ENCODE data around the gene EFL1. TPM values are rescaled to one million over a fixed set of nuclear protein-coding genes. Genes with fewer than 3 reads are reported as not detected.

Gene EFL1
- total and polyA plus RNA-seq, 2 experiments from 2014 or later = 15.4 to 46.4 TPM

DNA sequence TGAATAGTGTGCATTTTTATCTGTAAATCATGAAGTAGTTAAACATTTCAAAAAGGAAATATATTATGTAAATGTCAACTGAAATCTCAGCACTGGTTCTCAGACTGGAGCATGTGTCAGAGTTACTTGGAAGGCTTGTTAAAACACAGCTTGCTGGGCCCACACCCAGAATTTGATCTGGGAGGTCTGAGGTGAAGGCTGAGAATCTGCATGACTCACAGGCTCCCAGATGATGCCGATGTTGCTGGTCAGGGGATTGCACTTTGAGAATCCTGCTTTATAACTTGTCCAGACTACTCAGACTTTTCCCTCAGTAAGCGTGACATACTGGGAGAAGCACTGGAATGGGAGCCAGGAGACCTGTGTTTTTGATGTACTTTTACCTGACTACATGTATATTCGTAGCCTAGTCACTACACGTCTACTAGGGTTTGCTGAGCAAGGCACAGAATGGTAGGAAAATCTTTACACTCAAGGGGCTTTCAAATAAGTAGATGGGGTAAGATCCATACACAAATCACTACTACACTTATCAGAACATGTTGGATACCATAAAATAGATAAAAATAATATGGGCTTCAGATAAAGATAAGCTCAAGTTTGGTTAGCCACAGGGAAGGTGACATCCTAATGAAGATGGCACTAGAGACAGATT, 139.7 kb downstream of the EFL1 start (continued):
- no peak for TF ChIP-seq ZNF462 (CRISPR knock-in tag; IDR thresholded peaks at IDR 0.05)
- no peak for TF ChIP-seq JUNB (IDR thresholded peaks at IDR 0.05; ENCODE audit: unreplicated experiment)
- TF ChIP-seq STAT1 (IDR thresholded peaks at IDR 0.05; ENCODE audit: unreplicated experiment) = no peak
- TF ChIP-seq EZH2phosphoT487 (IDR thresholded peaks at IDR 0.05; ENCODE audit: unreplicated experiment) = no peak
- TF ChIP-seq NANOG (IDR thresholded peaks at IDR 0.05; ENCODE audit: borderline replicate concordance) = no peak
- TF ChIP-seq CREB1 (CRISPR knock-in tag; IDR thresholded peaks at IDR 0.05; ENCODE audit: low read depth) = no peak
- no peak for TF ChIP-seq EZH2 (IDR thresholded peaks at IDR 0.05; ENCODE audit: low read depth, unreplicated experiment)
- no peak for TF ChIP-seq ZNF114 (CRISPR knock-in tag; IDR thresholded peaks at IDR 0.05)

- DNase-seq (ENCODE audit: low spot score) (no peak), ATAC-seq (no peak)
- Mint-ChIP-seq H3K27me3 (ENCODE audit: insufficient read depth, low read depth, poor library complexity) (peaks cover 1% of the 10 kb centered on the region), H3K4me1 (no peaks in the 10 kb centered on the region), H3K9me3 (no peaks in the 10 kb centered on the region), H3K27ac (no peak overlapping the region), H3K4me3 (no peak overlapping the region), H3K36me3 (ENCODE audit: low read depth) (no peaks in the 10 kb centered on the region)
- Histone ChIP-seq H3K4me1 (ENCODE audit: insufficient read depth) (no peaks in the 10 kb centered on the region), H3K79me2 (replicated peaks; ENCODE audit: insufficient read depth) (no peaks in the 10 kb centered on the region), H3K4me2 (no peak overlapping the region), H3K27me3 (ENCODE audit: insufficient read depth) (no peaks in the 10 kb centered on the region), H3F3A (replicated peaks; ENCODE audit: low read depth) (no peaks in the 10 kb centered on the region), H2AFZ (no peak overlapping the region), H3K36me3 (ENCODE audit: insufficient read depth) (no peaks in the 10 kb centered on the region), H3K27ac (ENCODE audit: low read depth) (no peak overlapping the region), H3K4me3 (no peak overlapping the region), H3K9me2 (ENCODE audit: insufficient read depth) (no peaks in the 10 kb centered on the region), H4K20me1 (replicated peaks; ENCODE audit: insufficient read depth) (no peaks in the 10 kb centered on the region)
- no peak for TF ChIP-seq EZH2 (IDR thresholded peaks at IDR 0.05; ENCODE audit: low read depth, unreplicated experiment)
- TF ChIP-seq CREB1 (CRISPR knock-in tag; IDR thresholded peaks at IDR 0.05; ENCODE audit: low read depth) = no peak
- TF ChIP-seq ZNF331 (CRISPR knock-in tag; IDR thresholded peaks at IDR 0.05; ENCODE audit: low read depth) = no peak
- TF ChIP-seq, protein P1, sequence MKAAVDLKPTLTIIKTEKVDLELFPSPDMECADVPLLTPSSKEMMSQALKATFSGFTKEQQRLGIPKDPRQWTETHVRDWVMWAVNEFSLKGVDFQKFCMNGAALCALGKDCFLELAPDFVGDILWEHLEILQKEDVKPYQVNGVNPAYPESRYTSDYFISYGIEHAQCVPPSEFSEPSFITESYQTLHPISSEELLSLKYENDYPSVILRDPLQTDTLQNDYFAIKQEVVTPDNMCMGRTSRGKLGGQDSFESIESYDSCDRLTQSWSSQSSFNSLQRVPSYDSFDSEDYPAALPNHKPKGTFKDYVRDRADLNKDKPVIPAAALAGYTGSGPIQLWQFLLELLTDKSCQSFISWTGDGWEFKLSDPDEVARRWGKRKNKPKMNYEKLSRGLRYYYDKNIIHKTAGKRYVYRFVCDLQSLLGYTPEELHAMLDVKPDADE (IDR thresholded peaks at IDR 0.05) = no peak
- TF ChIP-seq, protein P2, sequence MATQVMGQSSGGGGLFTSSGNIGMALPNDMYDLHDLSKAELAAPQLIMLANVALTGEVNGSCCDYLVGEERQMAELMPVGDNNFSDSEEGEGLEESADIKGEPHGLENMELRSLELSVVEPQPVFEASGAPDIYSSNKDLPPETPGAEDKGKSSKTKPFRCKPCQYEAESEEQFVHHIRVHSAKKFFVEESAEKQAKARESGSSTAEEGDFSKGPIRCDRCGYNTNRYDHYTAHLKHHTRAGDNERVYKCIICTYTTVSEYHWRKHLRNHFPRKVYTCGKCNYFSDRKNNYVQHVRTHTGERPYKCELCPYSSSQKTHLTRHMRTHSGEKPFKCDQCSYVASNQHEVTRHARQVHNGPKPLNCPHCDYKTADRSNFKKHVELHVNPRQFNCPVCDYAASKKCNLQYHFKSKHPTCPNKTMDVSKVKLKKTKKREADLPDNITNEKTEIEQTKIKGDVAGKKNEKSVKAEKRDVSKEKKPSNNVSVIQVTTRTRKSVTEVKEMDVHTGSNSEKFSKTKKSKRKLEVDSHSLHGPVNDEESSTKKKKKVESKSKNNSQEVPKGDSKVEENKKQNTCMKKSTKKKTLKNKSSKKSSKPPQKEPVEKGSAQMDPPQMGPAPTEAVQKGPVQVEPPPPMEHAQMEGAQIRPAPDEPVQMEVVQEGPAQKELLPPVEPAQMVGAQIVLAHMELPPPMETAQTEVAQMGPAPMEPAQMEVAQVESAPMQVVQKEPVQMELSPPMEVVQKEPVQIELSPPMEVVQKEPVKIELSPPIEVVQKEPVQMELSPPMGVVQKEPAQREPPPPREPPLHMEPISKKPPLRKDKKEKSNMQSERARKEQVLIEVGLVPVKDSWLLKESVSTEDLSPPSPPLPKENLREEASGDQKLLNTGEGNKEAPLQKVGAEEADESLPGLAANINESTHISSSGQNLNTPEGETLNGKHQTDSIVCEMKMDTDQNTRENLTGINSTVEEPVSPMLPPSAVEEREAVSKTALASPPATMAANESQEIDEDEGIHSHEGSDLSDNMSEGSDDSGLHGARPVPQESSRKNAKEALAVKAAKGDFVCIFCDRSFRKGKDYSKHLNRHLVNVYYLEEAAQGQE (IDR thresholded peaks at IDR 0.05; ENCODE audit: unreplicated experiment) = no peak
- TF ChIP-seq EZH2phosphoT487 (IDR thresholded peaks at IDR 0.05; ENCODE audit: unreplicated experiment) = no peak
These were observed 144.5 kb downstream of the EFL1 start for GRCh38 chr15:82118040-82118439.

All from GM23338 (cell line).